ENCODE data around the gene PYGM.

PYGM gene

DNA sequence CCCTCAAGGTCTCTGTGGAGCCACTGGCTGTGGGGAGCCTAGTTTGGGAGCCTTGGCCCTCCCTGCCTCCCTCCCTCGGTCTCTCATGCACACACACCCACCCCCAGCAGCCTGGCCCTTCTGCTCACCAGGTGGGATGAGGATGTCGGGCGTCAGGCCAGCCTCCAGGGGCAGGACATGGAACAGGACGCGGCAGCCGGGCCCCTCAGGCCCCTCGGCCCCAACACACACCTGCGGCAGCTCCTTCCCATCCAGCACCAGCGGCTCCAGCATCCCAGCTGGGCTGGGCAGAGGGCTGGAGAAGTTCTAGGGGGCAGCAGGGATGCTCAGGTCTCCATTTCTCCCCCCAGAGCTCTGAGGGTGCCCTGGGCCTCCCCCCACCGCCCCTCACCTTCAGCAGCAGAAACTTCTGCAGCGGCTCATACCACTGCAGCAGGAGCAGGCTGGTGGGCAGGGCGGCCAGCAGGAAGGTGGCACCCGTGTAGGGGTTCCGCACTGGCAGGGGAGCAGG lies 32.1 kb upstream of the PYGM start:
- DNase-seq (ENCODE audit: low spot score) = no peak

DNA sequence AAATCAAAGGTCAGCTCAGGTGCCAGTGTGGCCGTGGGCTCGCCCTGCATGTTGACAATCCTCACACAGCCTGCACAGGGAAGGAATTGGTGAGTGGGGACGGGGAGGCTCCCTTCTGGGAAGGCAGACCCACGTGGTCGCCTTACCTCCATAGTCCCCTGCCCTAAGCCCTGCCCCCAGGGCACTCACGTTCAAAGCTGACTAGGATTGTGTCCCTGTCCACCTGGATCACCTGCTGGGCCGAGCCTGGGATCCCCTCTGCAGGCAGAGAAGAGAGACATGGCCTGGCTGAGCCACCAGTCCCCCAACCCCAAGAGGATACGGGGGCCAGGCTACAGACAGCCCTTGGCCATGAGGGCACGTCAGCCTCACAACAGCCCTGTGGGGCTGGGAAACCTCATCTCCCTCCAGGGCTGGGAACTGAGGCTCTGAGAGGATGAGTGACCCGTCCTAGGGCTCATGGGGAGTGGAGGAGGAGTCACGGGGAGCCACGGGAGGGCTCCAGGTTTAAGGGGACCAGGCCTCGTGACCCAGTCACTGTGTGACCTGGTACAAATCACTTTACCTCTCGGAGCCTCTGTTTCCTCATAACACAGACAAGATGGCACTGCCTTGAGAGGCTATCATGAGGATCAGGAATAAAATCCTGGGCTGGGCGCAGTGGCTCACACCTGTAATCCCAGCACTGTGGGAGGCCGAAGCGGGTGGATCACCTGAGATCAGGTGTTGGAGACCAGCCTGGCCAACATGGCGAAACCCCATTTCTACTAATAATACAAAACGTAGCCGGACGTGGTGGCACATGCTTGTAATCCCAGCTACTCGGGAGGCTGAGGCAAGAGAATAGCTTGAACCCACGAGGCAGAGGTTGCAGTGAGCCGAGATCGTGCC lies 30.7 kb upstream of the PYGM start:
- no peak for DNase-seq (ENCODE audit: low spot score)

DNA sequence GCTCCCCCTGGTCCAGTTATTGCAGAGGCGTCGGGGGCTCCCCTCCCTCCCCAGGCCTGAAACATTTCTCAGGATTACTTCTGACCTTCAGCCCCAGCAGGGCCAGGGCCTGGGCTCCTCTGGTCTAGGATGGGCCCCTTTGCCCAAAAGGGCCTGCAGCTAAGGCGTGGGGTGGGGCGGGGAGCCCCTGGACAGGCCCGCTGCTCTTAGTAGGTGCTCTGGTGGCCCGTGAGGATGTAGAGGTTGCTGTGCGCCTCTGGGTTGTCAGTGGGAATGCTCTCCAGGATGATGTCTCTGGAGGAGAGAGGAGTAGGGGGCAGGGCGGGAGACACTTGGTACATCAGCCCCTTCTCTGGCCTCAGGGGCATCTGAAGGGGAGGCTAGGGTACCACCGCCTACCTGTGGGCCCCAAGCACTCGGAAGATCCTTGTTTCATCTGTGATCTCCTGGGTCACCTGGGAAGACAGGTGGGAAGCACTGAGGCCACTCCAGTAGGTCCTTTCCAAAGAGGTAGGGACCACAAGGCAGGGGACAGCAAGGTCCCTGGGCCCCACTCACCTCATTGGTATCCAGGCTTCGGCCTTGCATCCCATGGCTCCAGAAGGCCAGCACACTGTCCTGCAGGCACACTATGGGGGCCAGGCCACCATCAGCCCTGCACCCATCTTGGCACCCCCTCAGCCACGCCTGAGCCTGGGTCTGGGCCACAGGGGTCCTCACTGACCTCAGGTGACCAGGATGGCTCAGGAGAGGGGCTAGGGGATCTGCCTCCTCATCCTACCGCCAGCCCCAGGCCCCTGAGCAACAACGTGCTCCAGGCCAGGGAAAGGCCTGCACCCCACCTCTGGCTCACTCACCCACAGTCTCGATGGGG lies 29.8 kb upstream of the PYGM start:
- DNase-seq (ENCODE audit: low spot score) = no peak

DNA sequence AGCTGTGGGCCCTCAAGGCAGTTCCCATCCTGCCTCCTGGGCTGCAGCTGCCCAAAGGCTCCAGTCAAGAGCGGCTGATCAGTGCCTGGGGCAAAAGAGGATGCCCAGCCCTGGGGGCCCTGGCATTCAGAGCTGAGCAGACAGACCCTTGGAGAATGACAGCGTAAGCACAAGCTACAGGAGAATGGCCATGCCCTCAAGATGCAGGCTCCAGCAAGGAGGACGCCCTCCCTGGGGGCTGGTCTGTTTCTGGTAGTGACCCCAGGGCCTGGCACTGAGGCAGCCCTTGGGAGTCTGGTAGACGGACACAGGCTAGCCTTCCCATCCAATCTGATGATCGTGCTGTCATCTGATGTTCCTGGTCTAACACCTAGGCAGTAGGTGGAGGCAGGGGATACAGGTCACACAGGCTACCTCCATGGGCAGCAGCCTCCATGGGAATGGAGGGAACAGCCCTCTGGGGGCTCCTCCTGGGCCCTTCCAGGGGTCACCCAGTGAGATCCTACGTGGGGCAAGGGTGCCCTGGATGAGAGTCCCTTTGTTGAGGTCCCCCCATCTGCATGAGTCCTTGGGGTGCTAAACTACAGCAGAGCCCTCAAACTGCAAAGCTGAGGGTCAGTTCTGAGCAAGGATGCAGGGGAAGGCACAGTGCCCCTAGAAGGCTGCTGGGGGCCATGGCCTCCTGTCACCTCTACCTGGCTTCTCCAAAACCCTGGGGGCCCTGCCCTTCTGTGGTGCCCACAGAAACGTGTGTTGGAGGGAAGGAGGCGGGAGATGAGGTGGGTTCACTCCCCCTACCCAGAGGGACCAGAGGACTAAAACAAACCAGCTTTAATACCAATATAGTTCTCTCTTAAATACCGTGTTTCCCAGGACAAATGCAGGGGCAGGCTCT lies 28.8 kb upstream of the PYGM start:
- DNase-seq (ENCODE audit: low spot score) = no peak

DNA sequence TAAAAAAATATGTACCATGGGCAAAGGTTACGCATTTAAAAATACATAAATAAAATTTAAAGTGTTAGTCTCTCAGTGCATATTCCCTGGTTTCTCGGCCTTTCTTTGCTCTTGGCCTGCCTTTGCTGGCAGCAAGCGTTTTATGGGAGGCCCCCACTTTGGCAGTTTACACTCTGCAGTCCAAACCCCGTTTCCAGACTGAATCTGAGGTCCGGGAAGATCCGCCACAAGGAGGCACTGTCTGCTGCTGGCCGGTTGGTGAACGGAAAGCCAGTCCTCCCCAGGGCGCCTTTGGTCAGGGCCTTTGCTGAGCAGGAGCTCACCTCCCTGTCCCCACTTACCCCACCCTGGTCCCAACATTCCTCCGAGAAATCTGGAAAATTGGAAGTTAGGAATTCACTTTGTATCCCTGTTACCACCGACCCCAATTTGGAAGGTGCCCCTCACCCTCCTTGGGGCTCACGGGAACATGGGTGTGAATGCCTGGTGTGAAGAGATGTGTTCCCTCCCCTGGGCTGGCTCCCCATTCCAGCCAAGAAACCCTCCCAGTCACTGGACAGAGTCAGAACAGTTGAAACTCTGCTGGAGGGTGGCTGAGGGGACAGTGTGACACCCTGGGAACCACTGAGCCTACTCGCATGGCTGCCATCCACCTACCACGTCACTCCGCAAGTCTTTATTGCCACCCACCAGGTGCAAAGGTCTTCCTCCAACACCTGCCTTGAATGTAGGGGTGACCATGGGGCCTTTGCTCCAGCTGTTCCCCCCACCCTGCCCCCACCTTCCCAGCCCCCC lies 27.9 kb upstream of the PYGM start:
- DNase-seq (ENCODE audit: low spot score) = peak; percentile 87

DNA sequence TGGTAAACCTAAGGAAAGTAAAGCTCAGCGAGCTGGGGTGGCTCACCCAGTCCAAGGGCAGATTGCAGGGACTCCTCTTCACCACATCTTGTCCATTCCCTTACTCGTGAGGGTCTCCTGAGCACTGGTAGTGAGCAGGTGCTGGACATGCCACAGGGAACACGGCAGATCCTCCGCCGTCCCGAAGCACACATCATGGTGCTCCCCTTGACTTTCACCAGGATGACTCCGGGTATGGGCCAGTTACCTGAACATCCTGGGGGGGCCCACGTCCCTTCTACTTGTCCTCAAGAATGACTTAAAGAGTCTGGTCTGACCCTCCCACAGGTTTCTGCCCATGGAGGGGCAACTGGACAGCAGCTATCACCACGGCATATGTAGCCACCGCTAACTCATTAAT lies 26.5 kb upstream of the PYGM start:
- no peak for DNase-seq (ENCODE audit: low spot score)

DNA sequence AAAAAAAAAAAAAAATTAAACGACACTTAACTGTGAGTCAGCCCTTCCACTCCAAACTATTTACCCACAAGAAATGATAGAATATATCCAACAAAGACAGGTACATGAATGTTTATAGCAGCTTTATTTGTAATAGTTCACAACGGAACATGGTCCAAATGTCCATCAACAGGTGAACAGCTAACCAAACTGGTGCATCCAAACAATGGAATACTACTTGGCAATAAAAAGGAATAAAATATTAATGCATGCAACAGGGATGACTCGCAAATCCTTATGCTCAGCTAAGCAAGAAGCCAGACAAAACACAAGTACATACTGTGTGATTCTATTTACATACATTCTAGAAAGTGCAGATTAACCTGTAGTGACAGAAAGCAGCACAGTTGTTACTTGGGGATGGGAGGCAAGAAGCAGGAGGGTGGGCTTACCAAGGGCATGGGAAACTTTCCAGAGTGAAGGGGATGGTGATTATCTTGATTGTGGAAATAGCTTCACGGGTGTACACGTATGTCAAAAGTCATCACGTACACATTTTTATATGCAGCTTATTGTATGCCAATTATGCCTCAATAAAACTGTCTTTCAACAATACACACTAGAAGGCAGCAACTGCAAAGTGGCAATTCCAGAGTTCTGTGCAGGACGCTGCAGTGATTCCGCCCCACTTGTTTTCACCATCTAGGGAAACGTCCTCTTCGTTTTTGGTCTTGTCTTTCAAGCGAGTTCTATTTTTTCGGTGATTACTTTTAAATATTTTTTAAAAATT lies 25.2 kb upstream of the PYGM start:
- no peak for DNase-seq (ENCODE audit: low spot score)

DNA sequence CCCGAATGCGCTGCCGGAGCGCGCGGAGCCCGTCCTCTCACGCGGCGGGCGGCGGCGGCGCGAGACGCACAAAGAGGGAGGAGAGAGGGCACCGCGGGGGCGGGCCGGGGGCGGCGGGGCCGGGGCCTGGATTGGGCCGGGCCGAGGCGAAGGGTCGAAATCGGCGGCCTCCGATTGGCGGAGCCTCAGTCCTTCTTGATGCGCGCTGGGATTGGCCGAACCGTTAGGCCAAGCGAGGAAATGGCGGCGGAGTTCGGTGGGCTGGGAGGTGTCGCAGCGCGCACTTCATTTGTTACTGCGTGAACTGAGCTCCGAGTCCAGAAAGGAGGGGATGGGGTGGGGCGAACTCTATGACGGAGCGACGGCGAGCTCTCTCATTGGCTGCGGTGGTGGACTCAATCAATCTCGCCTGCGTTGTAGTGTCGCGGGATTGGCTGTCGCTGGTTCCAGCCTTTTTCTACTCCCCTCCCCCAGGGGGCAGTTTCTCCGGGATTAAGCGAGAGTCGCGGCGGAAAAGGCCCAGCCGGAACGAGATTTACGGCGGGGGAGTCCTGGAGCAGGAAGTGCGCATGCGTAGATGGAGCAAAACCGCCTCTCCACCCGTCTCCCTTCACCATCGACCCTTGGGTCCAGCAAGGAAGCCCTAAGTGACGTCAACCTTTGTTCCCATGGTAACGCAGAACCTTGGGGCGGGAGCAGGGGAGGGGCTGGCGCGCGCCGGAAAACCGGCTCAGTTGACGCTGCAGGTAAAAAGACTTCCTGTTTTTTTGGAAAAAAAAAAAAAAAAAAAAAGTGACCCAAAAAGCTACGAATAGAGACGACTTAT lies 18.9 kb upstream of the PYGM start, which contains the start of gene SF1:
Gene SF1 (minus strand): TSS at position 70 of the 826 bp plus-strand sequence. CDS start 150 bp downstream, outside the sequence.
- peak; percentile 99 for DNase-seq (ENCODE audit: low spot score)

DNA sequence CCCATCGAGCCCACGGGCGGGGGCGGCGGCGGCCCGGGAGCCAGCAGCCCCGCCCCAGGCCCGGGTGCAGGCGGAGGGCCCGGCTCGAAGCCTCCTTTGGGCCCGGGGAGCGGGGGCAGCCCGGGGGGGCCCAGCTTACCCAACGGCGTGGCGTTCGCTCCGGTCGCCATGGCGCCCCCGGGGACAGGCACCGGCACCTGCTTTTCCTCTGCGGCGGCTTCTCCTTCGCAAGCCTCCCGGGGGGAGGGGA lies 18.4 kb upstream of the PYGM start:
- no peak for DNase-seq (ENCODE audit: low spot score)

DNA sequence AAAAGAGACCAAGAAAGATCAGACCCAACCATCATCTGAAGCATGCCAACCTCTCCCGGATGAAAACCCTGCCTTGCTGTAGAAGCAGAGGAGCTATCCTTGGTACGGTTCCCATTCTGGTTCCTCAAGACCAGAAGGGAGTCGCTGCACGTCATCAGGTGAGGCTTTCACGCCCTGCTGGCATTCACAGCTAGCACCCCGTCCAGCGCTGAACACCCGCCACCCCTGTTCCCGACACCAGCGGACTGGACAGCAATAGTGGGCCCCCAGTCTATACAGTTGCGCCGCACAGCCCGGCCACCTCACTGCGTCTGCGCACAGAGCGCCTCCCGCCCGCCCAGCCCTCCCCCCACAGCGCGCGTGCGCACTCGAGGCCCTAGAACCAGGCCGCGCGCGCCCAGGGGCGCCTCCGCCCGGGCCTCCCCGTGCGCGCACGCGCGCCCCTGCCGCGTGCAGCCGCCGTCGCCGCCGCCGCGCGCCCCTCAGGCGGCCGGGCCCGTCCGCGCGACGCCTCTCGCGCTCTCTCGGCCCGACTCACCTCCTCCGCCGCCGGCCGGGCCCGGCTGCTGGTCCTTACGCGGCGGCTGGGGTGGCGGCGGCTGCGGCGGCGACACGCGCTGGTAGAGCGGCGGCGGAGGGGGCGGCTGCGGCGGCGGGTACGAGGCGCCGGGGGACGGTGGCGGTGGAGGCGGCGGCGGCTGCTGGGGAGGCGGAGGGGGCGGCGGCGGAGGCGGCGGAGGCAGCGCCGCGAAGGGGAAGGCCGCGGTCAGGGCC lies 17.9 kb upstream of the PYGM start:
- peak; percentile 98 for DNase-seq (ENCODE audit: low spot score)

DNA sequence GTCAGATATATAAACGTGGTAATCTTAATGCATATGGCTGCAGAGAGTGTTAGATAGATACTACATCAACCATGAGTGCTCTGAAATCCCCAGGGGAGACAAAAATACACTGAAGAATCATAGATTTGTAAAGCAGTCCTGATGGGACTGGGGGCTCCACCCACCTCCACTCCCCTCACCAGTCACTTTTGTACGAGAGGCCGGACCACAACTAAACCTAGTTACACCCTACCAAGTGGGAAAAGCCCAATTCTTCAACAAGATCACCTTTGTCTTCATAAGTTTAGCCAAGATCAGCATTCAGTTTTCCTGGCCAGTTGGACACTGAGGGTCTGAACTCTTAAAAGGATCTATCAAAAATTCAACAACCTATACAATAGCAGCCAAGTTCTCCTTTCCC lies 17.1 kb upstream of the PYGM start:
- DNase-seq (ENCODE audit: low spot score) = no peak

DNA sequence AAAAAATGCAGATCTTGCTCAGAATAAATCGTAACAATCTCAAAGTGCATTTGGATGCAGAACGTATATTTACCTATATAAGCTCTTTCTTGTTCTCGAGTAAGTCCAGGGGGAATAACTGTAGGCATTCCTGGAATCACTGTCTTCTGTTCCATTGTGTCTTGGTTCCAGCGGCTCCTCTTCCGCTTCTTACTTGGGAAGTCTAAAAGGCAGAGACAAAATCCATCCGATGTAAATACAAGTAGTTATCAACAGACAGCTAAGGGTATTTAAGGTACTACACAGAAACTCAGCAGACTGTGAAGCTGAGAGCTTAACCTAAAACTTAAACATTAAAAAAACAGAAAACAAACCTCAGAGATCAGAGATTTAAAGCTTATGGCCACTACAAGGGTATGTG lies 16.7 kb upstream of the PYGM start:
- no peak for DNase-seq (ENCODE audit: low spot score)

DNA sequence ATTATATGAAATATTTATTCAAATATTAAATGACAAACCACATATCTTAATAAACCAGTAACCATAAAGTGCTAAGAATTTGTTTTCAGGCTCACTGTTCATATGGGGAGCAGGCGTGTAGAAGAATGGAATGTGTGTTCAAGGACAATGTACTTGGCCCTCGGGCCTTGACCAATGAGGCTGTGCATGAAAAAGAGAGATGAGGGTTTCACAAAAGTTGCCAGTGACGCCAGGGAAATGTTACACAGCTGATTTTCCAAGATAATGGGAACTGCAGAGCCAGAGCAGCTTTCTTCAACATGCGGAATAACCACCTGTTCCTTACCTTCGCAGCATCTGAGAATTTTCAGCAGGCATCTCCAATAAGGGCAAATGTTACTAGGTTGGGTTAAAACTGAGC lies 14.4 kb upstream of the PYGM start:
- DNase-seq (ENCODE audit: low spot score) = no peak

DNA sequence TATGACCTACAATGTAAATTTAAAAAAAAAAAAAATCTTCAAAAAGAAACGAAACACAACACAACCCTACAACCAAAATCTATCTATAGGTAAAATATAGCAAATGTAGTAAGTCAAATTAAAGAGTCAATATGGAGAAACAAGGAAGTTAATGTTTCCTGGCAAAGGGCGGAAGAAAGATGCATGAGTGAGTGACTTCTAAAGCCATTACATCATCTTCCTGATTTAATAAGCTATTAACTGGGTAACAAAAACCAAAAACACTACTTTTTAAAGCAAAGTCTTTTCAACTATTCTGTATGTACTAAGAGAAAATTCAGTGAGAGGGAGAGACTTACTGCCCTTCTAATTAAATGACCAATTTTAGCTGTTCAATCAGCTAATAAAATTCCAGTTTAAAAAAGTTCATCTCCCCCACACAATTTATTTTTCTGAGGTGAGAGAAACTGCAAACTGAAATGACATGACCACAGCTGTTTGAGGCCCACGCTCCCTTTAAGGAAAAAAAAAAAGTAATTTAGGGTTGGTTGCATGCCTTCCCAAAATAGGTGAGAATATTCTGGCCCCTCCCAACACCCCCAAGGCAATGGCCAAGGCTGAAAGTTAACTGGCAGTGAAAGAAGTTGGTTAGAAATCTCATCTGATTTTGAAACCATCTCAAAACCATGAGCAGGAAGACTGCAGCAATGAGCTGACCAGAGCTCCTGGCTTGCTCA lies 12.7 kb upstream of the PYGM start:
- no peak for DNase-seq (ENCODE audit: low spot score)

DNA sequence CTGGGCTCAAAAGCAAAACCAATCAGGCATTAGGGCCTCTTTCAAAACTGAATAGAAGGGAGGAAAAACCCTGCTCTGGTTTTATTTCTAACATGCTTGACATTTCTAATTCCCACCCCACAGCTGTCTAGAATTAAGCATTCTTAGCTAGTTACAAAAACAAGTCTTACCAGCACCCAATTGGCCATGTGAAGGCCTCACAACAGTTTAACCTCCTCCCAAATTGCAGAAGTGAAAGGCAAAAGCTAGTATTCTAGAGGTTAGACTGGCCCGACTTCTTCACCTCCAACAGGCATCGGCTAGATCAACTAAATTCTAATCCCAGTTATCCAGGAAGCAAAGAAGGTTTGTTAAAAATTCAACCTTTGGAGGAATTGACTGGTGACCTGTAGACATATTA lies 12.1 kb upstream of the PYGM start:
- no peak for DNase-seq (ENCODE audit: low spot score)

DNA sequence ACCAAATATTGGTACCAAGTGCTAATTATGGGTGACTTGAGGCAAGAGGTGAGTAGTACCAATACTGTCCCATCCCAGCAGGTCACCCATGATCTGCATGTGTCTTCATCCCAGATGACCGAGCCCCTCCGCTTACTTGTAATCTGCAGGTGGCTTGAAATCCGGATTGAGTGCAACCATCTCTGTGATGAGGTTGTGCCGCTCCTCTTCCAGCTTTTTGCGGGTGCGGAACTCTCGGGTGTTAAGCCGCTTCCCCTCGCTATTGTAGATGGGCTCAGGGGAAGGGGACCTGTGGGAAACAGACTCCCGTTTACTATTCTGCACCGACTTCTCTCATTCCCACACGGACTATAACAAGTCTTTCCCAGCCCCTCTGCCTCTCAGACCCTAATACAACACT lies 10.3 kb upstream of the PYGM start:
- no peak for DNase-seq (ENCODE audit: low spot score)

DNA sequence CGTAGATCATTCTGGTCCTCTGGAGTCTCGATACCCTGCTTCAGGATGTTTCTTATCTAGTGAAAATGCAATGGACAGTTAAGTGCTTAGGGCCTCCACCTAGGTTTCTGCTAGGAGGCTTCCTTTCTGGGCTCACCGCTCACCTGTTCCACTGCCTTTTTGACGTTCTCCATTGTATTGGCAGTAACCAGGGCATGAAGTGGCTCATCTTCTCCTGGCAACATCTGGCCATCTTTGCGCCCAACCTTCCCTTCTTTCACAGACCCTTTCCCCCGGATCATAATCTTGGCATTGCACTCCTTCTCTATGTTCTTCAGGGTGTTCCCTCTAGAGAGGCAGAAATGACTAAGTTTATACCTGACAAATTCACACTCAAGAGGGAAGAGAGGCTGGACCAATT lies 9.5 kb upstream of the PYGM start:
- DNase-seq (ENCODE audit: low spot score) = no peak

DNA sequence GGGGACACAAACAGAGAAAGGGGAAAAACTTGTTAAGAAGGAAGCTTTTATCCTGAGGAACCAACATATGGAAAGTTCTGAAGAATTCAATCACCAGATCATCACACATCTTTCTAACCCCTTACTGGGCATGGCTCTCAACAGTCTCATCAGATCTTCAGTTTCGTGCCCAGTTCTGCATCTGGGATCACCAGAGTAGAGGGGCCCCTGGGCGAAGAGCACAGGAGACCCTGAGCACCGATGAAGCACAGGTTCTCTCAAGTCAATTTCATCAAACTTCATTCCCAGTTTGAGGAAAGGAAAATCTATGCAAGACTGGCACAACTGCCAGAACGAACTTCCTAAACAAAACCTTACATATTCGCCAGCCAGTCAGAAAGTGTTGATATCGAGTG lies 8.5 kb upstream of the PYGM start:
- DNase-seq (ENCODE audit: low spot score) = no peak
